Brain pericyte (primary cell): ENCODE results near the gene LIN28B.
"Not testable (repeated sequence)": the region's sequence is repeated elsewhere in the genome, so short reads cannot be mapped to it uniquely, and the experiment has no call there.

Experiments
- DNase-seq: peaks from one replicate; pipeline ENCODE4 v3.0.0-alpha.2; 2012; ENCODE audit warnings: low read depth, low spot score

Gene LIN28B

DNA sequence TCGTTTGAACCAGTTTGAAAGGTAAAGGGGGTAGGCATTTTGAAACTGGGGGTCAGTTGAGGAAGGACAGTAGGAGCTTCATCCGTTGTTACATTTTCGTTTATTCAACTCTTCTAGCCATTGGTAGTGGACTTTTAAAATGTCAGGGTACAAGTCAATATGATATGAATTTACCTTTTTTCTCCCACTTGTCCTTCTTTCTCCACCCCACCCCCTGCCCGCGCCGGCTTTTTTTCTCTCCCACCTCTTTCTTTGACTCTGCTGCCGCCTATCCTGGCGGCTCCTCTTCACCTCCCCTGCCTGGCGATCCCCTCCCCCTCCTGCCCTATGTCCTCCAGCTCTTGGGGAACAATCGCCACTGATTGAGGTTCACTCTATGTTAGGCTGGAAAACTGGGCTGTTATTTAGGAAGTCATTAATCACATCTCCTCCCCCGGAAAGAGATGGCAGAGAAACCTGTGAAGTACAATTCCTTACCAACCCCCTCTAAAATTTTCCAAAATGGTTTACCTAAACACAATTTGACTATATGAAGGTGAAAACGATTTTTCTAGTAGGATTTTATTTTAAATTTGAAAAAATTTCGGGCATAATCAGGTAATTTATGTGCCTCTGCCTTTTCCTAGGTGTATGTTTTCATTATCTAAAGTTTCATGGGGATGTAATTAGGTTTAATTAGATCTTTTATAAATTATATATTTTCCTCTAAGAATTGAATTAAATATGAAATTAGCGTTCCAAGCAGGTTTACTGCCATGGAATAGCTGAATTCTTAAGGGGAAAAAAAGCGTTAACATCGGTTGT is 778 bp upstream of the LIN28B start:
- DNase-seq: no peak

DNA sequence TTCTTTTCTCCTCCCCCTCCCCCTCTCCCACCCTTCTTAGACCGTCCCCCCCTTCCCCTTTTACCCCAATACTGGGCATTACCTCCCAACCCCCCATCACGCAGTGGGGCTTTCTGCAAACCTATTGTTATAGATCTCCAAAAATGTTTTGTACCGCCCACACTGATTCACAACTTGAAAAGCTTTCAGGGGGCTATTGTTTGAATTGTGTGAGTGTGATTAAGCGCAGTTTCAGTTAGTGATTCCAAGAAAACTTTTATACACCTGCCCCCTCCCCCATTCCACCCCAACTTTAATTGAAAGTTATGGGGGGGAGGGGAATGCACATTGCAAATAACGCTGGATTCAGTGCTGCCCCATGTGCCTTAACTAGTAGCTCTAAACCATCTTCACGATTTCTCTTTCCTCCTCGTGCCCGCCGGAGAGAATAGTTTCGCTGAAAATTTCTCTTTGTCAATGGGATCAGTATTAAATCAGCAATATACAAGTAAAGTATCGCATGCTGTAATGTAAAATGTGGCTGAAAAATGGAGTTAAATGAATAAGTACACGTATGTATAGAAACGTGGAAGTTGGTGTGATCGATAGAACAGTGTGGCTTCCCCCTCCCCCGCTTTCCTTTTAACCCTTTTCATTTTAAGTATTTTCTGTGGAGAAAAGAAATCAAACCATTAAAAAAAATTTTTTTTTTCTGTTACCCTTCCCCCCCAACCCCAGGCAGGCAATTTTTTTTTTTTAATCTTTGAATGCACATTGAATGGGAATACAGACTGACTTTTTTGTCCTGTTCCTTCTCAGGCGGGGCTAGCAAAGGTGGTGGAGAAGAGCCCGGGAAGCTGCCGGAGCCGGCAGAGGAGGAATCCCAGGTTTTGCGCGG is 632 bp downstream of the LIN28B start:
- no peak for DNase-seq

DNA sequence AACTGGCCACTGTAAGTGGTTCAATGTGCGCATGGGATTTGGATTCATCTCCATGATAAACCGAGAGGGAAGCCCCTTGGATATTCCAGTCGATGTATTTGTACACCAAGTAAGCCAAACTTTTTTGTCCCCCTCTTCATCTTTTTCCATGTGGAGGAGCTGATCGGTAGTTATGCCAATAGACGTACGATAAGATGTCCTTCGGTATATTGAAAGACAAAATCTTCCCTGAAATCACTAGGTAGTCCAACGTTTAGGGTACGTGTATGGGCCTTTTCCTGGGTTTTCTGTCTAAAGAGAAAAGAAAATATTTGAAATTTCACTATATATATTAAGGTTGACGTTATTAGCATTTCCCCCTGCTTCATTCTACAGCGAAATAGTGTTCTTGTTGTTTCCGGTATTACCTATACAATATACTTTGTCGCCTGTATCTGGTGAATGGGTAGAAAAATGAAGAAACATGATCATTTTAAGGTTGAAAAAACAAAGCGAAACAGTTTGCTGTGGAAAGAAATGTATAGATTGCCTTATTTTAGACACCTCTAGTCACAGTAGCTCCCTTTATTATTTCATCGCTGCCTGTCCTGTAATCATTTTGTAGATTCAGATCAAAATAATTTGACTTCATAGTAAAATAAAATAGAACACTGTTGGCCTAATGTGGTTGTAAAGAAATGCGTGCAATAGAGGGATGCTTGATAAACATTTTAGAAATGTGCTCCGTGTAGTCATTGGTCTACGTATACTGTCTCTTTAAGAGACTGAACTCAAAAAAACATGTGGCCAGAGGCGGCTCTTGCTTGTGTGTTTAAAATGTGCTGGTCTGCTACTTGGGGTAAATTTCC is 1.5 kb downstream of the LIN28B start:
- DNase-seq: no peak

DNA sequence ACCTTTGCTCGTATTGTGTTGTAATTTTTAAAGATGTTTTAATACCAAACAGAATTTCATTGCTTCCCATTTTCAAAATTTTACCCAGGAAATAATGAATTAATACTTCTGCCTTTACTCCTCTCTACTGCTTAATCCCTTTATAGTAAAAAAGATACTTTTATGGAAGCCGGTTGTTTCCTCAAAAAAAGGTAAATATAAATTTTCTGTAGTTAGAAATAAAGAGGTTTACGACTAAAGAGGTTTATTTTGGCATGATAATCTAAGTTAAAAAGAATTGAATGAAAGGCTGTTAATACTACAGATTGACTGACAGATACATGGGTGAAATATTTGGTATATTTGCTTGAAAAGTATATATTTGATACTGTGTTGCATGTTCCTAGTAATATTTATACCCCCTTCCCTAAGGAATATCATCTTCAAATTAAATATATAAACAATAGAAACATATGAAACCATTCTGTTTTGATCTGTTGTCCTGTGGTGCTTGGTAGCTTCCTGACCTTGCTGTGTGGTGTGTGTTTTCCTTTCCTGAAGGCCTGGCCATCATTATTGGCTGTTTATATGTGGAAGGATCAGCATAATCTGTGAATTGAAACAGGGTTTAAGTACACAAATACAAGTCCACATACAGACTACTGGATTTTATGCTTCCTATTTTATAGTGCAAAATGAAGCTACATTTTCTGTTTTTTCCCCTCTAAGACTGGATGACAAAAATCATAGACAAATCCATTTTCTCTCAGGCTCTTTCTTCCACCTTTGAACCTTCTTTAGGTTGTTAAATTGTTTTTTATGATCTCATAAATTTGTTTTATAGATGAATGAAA is 2.3 kb downstream of the LIN28B start:
- no peak for DNase-seq

DNA sequence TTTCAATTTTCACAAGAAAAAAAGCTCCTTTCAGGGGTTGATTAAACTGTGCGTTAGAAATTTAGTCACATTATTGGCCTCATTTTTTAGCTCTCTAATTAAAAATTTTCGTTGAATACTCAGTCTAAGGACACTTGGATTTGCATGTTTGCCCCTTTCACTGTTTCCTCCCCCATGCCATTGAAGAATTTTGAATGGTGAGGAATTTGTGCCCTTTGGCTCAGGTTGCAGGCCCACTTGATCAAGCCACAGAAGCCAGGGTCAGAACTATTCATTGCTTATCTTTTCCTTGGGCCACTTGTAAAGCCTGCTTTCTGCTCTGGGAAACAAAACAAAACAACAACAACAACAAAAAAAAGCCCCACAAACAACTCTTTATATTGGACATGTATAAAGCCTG is 12.2 kb downstream of the LIN28B start:
- DNase-seq: no peak

DNA sequence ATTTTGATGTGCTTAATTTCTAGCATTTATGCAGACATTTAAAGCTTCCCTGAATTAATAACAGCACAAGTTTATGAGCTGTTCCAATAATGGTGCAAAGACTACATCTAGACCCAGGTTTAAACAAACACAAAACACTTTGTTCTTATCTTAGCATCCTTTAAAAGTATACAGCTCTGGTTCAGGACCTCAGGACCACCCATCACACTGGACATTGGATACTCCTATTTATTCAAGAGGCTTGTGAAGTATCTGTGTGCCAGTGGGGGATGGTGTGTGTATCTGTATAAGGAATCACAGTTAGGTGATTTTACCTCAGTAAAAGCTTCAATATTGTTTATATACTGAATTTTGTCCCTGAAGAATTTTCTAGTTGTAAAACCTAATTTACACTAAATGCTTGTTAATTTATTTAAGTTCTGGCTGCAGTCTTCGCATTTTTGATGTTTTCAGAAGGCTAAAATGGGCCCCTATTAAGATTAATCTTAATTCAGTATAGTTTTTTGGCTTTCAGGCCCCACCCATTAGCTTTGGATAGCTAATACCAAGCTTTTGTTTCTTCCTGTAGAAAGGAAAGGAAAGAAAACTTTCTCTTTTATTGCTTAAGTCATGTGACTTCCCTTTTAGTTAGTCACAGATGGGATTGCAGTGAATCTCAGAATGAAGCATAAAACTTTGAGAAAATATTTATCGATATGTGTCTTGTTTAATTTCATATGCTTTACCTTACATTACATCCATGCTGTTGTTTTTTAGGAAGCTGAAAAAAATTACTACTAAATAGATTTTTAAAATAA is 13.1 kb downstream of the LIN28B start:
- DNase-seq: no peak

DNA sequence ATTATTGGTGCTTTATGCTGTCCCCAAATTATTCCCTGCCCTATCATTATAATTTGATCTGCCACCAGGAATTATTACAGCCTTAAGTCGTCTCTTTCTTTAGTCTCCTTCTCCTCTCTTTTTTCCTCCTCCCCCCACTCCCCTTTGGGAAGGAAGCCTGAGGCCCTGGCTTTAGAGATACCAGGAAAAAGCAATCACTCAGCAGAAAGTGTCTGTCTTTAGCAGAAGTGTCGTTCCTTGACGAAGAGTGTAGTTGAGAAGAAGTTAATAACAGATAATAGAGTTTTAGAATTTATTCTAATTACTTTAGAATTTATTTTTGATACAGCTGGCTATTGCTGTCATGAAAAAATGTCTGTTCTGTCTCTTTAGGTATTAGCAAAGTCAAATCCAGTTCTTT is 16.5 kb downstream of the LIN28B start:
- DNase-seq: no peak

DNA sequence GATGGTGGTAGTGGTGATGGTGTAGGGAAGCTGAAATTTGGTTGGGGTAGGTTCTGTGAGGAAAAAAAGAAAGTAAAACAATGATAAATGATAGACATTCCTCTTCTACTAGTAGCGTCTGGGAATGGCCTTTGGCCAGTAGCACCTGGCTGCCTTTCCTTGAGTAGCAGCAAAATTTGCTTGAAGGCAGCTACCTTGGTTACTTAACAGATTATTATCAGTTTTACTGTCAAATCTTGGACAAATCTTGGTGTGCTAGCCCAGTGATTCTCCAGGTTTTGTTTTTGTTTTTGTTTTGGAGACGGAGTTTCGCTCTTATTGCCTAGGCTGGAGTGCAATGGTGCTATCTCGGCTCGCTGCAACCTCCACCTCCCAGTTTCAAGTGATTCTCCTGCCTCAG is 26.4 kb downstream of the LIN28B start:
- no peak for DNase-seq

DNA sequence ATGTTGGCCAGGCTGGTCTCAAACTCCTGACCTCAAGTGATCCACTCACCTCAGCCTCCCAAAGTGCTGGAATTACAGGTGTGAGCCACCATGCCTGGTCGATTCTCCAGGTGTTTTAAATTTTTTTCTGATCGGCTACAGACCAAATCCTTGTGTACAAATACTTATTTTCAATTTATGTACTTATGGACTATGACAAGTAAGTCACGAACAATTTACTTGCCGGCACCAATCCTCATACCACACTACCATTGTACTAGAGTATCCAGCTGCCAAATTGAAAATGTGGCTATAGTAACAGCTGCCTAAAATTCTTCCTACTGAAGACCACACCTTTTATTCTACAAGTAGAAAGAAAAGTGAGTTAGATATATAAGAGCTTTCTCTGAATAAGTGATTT is 26.9 kb downstream of the LIN28B start:
- no peak for DNase-seq

DNA sequence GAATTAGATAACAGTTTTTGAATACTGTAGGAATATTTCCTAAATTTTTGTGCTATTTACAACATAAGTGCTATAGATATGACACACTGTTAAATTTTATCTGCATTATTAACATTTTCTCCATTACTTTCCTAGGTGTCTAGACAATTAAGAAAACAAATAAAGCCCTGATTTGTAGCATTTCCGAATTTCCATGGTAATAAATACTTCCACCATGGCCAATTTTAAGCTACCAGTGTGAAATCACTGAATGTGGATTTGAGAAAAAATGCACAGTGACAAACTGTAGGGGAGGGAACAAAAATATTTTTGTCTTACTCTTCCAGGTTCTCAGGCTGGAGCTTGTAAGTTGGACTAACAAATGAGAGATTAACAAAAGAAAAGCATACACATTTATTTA is 27.9 kb downstream of the LIN28B start:
- DNase-seq: no peak

DNA sequence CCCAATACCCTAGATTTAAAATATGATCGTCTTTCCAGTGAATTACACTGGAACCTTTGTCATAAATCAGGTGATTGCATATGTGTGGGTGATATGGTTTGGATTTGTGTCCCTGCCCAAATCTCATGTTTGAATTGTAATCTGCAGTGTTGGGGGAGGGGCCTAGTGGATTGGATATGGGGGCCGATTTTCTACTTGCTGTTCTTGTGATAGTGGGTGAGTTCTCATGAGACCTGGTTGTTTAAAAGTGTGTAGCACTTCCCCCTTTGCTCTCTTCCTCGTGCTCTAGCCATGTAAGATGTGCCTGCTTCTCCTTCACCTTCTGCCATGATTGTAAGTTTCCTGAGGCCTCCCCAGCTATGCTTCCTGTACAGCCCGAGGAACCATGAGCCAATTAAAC is 29.0 kb downstream of the LIN28B start:
- DNase-seq: not testable (repeated sequence)

DNA sequence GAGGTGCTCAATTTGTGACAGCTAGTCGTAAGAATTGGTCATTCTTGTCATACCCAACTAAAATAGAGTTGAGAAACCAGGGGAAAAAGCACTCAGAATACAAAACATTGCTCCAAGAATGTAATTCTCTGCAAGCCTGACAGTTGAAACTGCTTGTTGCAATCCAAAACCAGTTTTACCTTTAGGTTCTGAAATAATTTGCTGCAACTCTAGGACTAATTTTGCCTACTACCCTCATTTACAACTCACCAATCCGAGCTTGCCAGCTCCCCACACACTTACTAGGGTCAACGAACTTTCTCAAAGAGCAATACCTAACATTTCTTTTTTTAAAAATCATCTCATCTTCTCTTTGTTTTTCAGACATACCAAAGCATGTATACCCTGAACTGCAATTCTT is 29.7 kb downstream of the LIN28B start:
- DNase-seq: no peak

DNA sequence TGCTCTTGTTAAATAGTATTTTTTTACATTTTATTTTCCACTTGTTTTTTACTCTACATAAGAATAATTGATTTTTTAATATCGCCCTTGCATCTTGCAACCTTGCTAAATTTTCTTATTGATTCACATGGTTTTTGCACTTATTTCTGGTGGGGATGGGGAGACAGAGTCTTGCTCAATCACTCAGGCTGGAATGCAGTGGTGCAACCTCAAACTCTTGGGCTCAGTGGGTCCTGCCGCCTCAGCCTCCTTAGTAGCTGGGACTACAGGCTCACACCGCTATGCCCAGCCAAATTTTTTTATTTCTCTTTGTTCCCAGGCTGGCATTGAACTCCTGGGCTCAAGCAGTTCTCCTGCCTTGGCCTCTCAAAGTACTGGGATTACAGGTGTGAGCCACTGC is 30.3 kb downstream of the LIN28B start:
- DNase-seq: no peak

DNA sequence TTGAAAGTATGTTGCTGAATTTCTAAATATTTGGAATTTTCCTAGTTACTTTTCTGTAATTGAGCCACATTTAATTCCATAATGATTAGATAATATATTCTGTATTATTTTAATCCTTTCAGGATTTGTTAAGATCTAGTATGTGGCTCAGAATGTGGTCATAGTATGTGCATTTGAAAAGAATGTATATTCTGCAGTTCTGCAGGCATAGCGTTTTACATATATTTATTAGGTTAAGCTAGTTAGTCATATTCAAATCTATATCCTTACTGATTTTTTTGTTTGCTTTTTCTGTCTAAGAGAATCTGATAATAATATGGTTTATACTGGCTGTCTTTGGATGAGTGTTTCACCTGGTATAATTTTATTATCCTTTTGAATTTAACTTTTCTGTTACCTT is 33.2 kb downstream of the LIN28B start:
- no peak for DNase-seq

DNA sequence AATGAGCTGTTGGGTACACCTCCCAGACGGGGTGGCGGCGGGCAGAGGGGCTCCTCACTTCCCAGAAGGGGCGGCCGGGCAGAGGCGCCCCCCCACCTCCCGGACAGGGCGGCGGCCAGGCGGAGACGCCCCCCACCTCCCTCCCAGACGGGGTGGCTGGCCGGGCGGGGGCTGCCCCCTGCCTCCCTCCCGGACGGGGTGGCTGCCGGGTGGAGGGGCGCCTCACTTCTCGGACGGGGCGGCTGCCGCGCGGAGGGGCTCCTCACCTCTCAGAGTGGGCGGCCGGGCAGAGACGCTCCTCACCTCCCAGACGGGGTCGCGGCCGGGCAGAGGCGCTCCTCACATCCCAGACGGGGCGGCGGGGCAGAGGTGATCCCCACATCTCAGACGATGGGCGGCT is 34.2 kb downstream of the LIN28B start:
- DNase-seq: not testable (repeated sequence)

DNA sequence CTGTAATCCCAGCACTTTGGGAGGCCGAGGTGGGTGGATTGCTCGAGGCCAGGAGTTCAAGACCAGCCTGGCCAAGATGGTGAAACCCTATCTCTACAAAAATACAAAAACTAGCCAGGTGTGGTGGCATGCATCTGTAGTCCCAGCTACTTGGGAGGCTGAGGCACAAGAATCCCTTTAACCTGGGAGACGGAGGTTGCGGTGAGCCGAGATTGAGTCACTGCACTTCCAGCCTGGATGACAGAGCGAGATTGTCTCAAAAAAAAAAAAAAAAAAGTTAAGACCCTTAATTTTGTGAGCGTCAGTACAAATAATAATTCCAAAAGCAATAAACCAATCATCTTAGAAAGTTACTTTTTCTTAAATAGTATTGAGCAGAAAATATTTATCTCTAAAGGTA is 36.7 kb downstream of the LIN28B start:
- not testable (repeated sequence) for DNase-seq

DNA sequence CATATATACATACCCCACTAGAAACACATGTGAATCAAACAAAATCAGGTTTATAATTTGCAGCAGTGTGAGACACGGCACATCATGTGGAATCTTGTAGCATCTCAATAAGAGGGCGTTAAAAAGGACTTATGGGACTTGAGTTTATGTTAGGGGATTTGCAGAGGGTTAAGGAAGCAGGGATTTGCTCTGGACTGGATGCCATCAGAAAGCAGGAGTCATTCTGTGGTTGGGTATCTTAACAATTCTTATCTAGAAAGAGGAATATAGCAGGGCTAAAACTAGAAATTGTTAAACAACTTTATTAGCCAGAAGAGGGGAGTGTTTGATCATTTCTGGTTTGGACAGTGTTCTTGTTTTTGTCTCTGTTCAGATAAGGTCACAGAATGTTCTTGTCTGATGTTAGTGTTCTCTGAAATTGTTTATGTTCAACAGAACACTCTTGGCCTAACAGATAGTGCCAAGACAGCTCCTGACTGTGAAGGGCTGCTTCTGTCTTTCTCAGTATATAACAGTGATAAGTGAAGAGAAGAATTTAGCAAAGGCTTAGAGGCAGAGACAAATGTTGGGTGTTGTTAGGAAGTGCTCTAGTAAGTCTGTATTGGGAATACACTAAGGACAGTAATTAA is 39.2 kb downstream of the LIN28B start:
- DNase-seq: peak; percentile 5

DNA sequence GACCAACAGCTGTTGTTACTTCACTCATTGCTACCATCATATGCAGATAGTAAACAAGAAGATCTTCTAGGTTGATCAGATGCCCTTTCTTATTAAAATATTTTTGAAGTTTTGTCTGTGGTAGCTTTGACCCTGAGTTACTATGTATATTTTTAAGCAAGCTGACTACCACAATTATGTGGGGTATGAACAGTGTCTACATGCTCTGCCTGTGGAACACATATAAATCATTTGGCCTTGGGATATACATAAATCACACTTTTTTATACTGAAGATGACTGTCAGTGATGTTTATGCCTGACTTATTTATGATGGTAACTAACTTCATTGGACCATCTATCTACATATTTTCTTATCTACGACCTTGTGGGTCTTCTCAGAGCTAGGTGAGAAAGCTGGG is 44.2 kb downstream of the LIN28B start:
- DNase-seq: no peak

DNA sequence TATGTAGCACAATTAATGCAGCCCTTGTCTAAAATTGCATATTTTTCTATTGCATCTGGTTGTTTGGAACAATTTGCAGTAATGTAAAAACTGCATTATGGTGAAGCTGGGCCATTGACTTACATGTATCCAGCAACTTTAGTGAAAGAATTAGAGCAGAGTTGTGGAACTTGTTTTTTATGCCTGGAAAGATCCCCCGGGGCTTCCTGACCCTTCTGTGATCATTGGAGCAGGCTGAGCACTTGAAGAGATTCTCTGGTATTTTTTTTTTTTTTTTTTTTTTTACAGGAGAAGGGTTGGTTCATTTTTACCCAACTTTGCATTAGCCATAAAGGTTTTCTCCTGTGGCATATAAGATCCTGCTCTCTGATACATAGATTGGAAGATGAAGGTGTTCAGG is 45.0 kb downstream of the LIN28B start:
- no peak for DNase-seq

DNA sequence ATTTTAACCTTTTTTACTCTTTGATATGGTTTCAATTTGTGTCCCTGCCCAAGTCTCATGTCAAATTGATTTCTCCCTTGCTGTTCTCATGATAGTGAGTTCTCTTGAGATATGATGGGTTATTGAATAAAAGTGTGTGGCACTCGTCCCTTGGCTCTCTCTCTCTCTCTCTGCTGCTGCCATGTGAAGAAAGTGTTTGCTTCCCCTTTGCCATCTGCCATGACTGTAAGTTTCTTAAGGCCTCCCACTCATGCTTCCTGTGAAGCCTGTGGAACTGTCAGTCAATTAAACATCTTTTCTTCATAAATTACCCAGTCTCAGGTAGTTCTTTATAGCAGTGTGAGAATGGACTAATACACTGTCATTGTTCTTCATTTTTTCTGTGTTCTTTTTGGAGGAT is 48.5 kb downstream of the LIN28B start:
- no peak for DNase-seq
